ENCODE results near the gene HOXC10. TPM values are rescaled to one million over a fixed set of nuclear protein-coding genes. Genes with fewer than 3 reads are reported as not detected.
A peak's percentile ranks its signal among the peaks of the same experiment; 100 is the strongest.

HOXC10 gene
- total and polyA plus RNA-seq, 2 of the 8 experiments (the other 6 are each of a cell fraction or from before 2014, with no cell fraction given), result not detected

DNA sequence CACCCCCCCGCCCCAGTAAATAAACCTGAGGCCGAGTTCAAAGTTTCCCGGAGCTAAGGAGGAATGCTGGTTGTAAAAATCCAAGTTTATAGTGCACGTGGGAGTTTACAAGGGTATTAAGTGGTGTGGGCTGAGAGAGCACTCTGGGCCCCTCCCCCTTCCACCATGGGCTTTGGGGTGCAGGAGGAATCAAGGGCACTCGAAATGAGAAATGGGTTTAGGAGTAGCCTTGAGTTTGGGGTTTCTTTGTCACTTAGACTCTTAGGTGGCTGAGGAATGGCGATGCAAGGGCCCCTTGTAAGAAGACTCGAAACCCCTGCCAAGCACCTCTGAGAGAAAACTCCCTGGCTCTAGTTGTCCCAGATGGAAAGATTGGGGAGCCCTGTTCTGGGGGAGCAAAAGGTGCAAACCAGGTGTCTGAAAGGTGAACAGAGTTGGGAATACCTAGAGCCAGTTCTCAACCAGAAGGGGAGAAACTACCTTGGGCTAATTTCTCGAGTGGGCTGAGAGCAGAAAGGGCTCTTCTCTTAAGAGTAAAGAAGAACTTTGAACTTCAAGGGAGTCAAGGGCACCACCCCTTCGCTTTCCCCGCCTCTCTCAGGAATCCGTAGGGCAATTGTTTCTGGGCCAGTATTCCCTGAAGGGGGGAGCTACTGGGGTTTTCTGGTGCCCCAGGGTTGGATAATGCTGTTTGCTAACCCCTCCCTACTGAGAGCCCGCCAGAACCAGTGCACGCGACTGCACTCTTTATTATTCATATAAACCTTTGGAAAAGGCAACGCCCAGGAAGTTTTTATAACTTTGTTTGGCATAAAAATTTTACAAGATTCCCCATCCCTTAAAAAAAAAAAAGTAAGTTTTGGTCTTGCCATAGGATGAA is 6.2 kb upstream of the HOXC10 start (continued):
- TF ChIP-seq CHD7 (IDR thresholded peaks at IDR 0.05; ENCODE audit: insufficient replicate concordance, low read length), result no peak
- TF ChIP-seq SUZ12 (IDR thresholded peaks at IDR 0.05; ENCODE audit: low read length), result peak; percentile 13; the same call in 1 of the 2 replicates
- TF ChIP-seq RNF2 (IDR thresholded peaks at IDR 0.05; ENCODE audit: borderline replicate concordance, low read depth, low read length, missing control alignments, poor library complexity, severe bottlenecking), result peak; percentile 67
- no peak for TF ChIP-seq JUN (IDR thresholded peaks at IDR 0.05; ENCODE audit: low read depth, low read length)
